Measurements from ENCODE around the gene RAB11FIP3. TPM values are rescaled to one million over a fixed set of nuclear protein-coding genes. Genes with fewer than 3 reads are reported as not detected.
A peak's percentile ranks its signal among the peaks of the same experiment; 100 is the strongest.

The RAB11FIP3 gene
- total RNA-seq, 1 donor = 25.3 TPM

- H2AFZ ChIP-seq (ENCODE audit: low read length) = no peak overlapping the region
- H3K27me3 ChIP-seq (ENCODE audit: insufficient read depth, low read length) = no peaks in the 10 kb centered on the region
- TF ChIP-seq CTCF (IDR thresholded peaks at IDR 0.05; ENCODE audit: extremely low read depth, low read depth, low read length) = no peak
- no peak overlapping the region for H3K4me2 ChIP-seq (ENCODE audit: insufficient read depth, low read length)
- no peaks in the 10 kb centered on the region for H3K9me3 ChIP-seq (ENCODE audit: low read depth, low read length)
- no peaks in the 10 kb centered on the region for H3K36me3 ChIP-seq (ENCODE audit: insufficient read depth, low read length)
- H3K79me2 ChIP-seq (ENCODE audit: insufficient read depth, low read length) = peaks cover 69% of the 10 kb centered on the region
- H4K20me1 ChIP-seq (ENCODE audit: insufficient read depth, low read length) = peaks cover 48% of the 10 kb centered on the region
- H3K4me1 ChIP-seq (ENCODE audit: insufficient read depth, low read length) = peaks cover 9% of the 10 kb centered on the region
- H3K27ac ChIP-seq (ENCODE audit: low read depth, low read length) = no peak overlapping the region
- DNase-seq (ENCODE audit: insufficient read length, low spot score, missing footprints) = peak; percentile 67
- H3K4me3 ChIP-seq (ENCODE audit: insufficient read depth, low read length) = no peak overlapping the region
Measured at GRCh38 chr16:440627-441026, 15.2 kb downstream of the RAB11FIP3 start.

GRCh38 chr16:441447-441846, 16.0 kb downstream of the RAB11FIP3 start:
- Histone ChIP-seq H3K4me3 (ENCODE audit: insufficient read depth, low read length) (no peak overlapping the region), H3K4me2 (ENCODE audit: insufficient read depth, low read length) (no peak overlapping the region), H3K27ac (ENCODE audit: low read depth, low read length) (no peak overlapping the region), H3K27me3 (ENCODE audit: insufficient read depth, low read length) (no peaks in the 10 kb centered on the region), H3K79me2 (ENCODE audit: insufficient read depth, low read length) (peaks cover 71% of the 10 kb centered on the region), H3K4me1 (ENCODE audit: insufficient read depth, low read length) (peaks cover 9% of the 10 kb centered on the region), H4K20me1 (ENCODE audit: insufficient read depth, low read length) (peaks cover 51% of the 10 kb centered on the region), H2AFZ (ENCODE audit: low read length) (no peak overlapping the region), H3K9me3 (ENCODE audit: low read depth, low read length) (no peaks in the 10 kb centered on the region), H3K36me3 (ENCODE audit: insufficient read depth, low read length) (no peaks in the 10 kb centered on the region)
- no peak for DNase-seq (ENCODE audit: insufficient read length, low spot score, missing footprints)
- no peak for TF ChIP-seq CTCF (IDR thresholded peaks at IDR 0.05; ENCODE audit: extremely low read depth, low read depth, low read length)

- Histone ChIP-seq H3K4me1 (ENCODE audit: insufficient read depth, low read length) (peaks cover 9% of the 10 kb centered on the region), H3K27me3 (ENCODE audit: insufficient read depth, low read length) (no peaks in the 10 kb centered on the region), H3K4me3 (ENCODE audit: insufficient read depth, low read length) (peak overlapping the region; percentile 34), H3K79me2 (ENCODE audit: insufficient read depth, low read length) (peaks cover 69% of the 10 kb centered on the region), H3K9me3 (ENCODE audit: low read depth, low read length) (no peaks in the 10 kb centered on the region), H3K36me3 (ENCODE audit: insufficient read depth, low read length) (no peaks in the 10 kb centered on the region), H4K20me1 (ENCODE audit: insufficient read depth, low read length) (peaks cover 48% of the 10 kb centered on the region), H2AFZ (ENCODE audit: low read length) (no peak overlapping the region), H3K4me2 (ENCODE audit: insufficient read depth, low read length) (peak overlapping the region; percentile 69), H3K27ac (ENCODE audit: low read depth, low read length) (peak overlapping the region; percentile 49)
- peak; percentile 90 for DNase-seq (ENCODE audit: insufficient read length, low spot score, missing footprints)
- TF ChIP-seq CTCF (IDR thresholded peaks at IDR 0.05; ENCODE audit: extremely low read depth, low read depth, low read length) = no peak
Measured at GRCh38 chr16:442976-443375, 17.5 kb downstream of the RAB11FIP3 start.

GRCh38 chr16:444027-444426, 18.6 kb downstream of the RAB11FIP3 start:
- H3K4me3 ChIP-seq (ENCODE audit: insufficient read depth, low read length) = no peak overlapping the region
- no peak overlapping the region for H3K27ac ChIP-seq (ENCODE audit: low read depth, low read length)
- no peak overlapping the region for H2AFZ ChIP-seq (ENCODE audit: low read length)
- H3K4me1 ChIP-seq (ENCODE audit: insufficient read depth, low read length) = peaks cover 9% of the 10 kb centered on the region
- peaks cover 48% of the 10 kb centered on the region for H4K20me1 ChIP-seq (ENCODE audit: insufficient read depth, low read length)
- H3K4me2 ChIP-seq (ENCODE audit: insufficient read depth, low read length) = no peak overlapping the region
- no peaks in the 10 kb centered on the region for H3K36me3 ChIP-seq (ENCODE audit: insufficient read depth, low read length)
- no peak for TF ChIP-seq CTCF (IDR thresholded peaks at IDR 0.05; ENCODE audit: extremely low read depth, low read depth, low read length)
- DNase-seq (ENCODE audit: insufficient read length, low spot score, missing footprints) = peak; percentile 58
- no peaks in the 10 kb centered on the region for H3K9me3 ChIP-seq (ENCODE audit: low read depth, low read length)
- H3K79me2 ChIP-seq (ENCODE audit: insufficient read depth, low read length) = peaks cover 63% of the 10 kb centered on the region
- H3K27me3 ChIP-seq (ENCODE audit: insufficient read depth, low read length) = no peaks in the 10 kb centered on the region

All from osteoblast (primary cell).